ENCODE measurements around the gene STIL.

DNA sequence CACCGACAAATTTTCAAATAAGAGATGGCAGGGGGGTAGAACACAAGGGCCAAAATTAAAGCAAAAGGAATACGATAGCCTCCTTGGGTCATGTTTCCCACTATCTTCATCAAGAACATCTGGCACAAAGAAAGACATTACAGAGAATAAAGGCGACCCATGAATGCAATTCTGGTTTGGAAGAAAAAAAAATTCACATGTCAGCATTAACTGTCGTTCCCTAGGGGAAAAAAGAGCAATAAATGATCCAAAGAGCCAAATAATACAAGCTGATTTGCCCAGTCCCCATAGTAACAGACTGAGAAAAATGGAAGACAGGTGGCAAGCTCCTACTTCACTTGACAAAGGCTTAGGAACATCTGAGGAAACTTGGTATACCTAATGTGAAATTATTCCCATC is 4.5 kb downstream of the STIL start:
- TF ChIP-seq, protein P1, sequence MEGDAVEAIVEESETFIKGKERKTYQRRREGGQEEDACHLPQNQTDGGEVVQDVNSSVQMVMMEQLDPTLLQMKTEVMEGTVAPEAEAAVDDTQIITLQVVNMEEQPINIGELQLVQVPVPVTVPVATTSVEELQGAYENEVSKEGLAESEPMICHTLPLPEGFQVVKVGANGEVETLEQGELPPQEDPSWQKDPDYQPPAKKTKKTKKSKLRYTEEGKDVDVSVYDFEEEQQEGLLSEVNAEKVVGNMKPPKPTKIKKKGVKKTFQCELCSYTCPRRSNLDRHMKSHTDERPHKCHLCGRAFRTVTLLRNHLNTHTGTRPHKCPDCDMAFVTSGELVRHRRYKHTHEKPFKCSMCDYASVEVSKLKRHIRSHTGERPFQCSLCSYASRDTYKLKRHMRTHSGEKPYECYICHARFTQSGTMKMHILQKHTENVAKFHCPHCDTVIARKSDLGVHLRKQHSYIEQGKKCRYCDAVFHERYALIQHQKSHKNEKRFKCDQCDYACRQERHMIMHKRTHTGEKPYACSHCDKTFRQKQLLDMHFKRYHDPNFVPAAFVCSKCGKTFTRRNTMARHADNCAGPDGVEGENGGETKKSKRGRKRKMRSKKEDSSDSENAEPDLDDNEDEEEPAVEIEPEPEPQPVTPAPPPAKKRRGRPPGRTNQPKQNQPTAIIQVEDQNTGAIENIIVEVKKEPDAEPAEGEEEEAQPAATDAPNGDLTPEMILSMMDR (IDR thresholded peaks at IDR 0.05; ENCODE audit: low read depth, low read length) = no peak
- TF ChIP-seq MYC (IDR thresholded peaks at IDR 0.05; ENCODE audit: low read depth, low read length) (no peak), POLR2A (IDR thresholded peaks at IDR 0.05; ENCODE audit: extremely low read depth, insufficient read length) (no peak)
- TF ChIP-seq, protein P2, sequence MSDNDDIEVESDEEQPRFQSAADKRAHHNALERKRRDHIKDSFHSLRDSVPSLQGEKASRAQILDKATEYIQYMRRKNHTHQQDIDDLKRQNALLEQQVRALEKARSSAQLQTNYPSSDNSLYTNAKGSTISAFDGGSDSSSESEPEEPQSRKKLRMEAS (IDR thresholded peaks at IDR 0.05; ENCODE audit: low read depth, low read length) = no peak
